GM12878 (cell line): ENCODE measurements around the gene ZNF576. TPM values are rescaled to one million over a fixed set of nuclear protein-coding genes. Genes with fewer than 3 reads are reported as not detected.

Source experiments
- BMI1 ChIP-seq: fragments of 450-650 bp; IDR thresholded peaks from 2 replicates; pipeline ENCODE4 v1.6.1; 2016; ENCODE audit warnings: mild to moderate bottlenecking, moderate library complexity, borderline replicate concordance
- CREM ChIP-seq: IDR thresholded peaks from 2 replicates; pipeline ENCODE4 v1.6.1; 2014; ENCODE audit warnings: antibody characterized with exemption, low read depth
- E2F4 ChIP-seq: IDR thresholded peaks from 2 replicates; pipeline ENCODE4 v1.6.1; 2012; ENCODE audit warnings: low read depth, low read length, improper control_type of control experiment
- E2F8 ChIP-seq: fragments of 450-650 bp; IDR thresholded peaks from 2 replicates; pipeline ENCODE4 v1.6.1; 2018; ENCODE audit warnings: mild to moderate bottlenecking, low read depth, moderate library complexity; ENCODE audit not compliant: partially characterized antibody
- ESRRA ChIP-seq: IDR thresholded peaks from 2 replicates; pipeline ENCODE4 v1.6.1; 2012; ENCODE audit warnings: mild to moderate bottlenecking, low read length, improper control_type of control experiment
- ETV6 ChIP-seq, 2 experiments: fragments of 450-650 bp in 1 of 2; IDR thresholded peaks in 1 of 2; conservative IDR thresholded peaks in 1 of 2; 2 replicates each; pipeline ENCODE4 v1.6.1; 2014; ENCODE audit warnings: antibody characterized with exemption in 1 of 2, borderline replicate concordance in 1 of 2, low read depth in 1 of 2, mild to moderate bottlenecking in 1 of 2, moderate library complexity in 1 of 2
- HDGF ChIP-seq: fragments of 450-650 bp; IDR thresholded peaks from 2 replicates; pipeline ENCODE4 v1.6.1; 2016; ENCODE audit warnings: antibody characterized with exemption
- MEF2A ChIP-seq: IDR thresholded peaks from 2 replicates; pipeline ENCODE4 v1.6.1; 2011; ENCODE audit warnings: low read depth, mild to moderate bottlenecking, low read length, moderate library complexity; ENCODE audit not compliant: insufficient read depth
- MTA2 ChIP-seq: fragments of 450-650 bp; IDR thresholded peaks from 2 replicates; pipeline ENCODE4 v1.6.1; 2016; ENCODE audit warnings: low read depth, mild to moderate bottlenecking, moderate library complexity
- MXI1 ChIP-seq: fragments of 150-350 bp; IDR thresholded peaks from 2 replicates; pipeline ENCODE4 v1.6.1; 2011; ENCODE audit warnings: low read depth, mild to moderate bottlenecking, inconsistent platforms, low read length, improper control_type of control experiment
- NFXL1 ChIP-seq: fragments of 450-650 bp; IDR thresholded peaks from 2 replicates; pipeline ENCODE4 v1.6.1; 2017; ENCODE audit warnings: antibody characterized with exemption, mild to moderate bottlenecking, borderline replicate concordance
- RCOR1 ChIP-seq: conservative IDR thresholded peaks from 2 replicates; pipeline ENCODE4 v1.6.1; 2012; ENCODE audit warnings: low read depth, low read length, improper control_type of control experiment
- RFX5 ChIP-seq: IDR thresholded peaks from 2 replicates; pipeline ENCODE4 v1.6.1; 2011; ENCODE audit warnings: low read depth, low read length, improper control_type of control experiment
- SPI1 ChIP-seq: IDR thresholded peaks from 2 replicates; pipeline ENCODE4 v1.6.1; 2011; ENCODE audit warnings: low read depth, mild to moderate bottlenecking, low read length, moderate library complexity, borderline replicate concordance; ENCODE audit not compliant: insufficient read depth
- SREBF2 ChIP-seq: IDR thresholded peaks from 2 replicates; pipeline ENCODE4 v1.6.1; 2012; ENCODE audit warnings: mild to moderate bottlenecking, low read length
- USF1 ChIP-seq: IDR thresholded peaks from 2 replicates; pipeline ENCODE4 v1.6.1; 2011; ENCODE audit warnings: borderline replicate concordance, low read depth, mild to moderate bottlenecking, moderate library complexity, mixed read lengths, low read length; ENCODE audit not compliant: insufficient read depth; ENCODE audit errors: extremely low read length
- YY1 ChIP-seq: IDR thresholded peaks from 2 replicates; pipeline ENCODE4 v1.6.1; 2011; ENCODE audit warnings: low read depth, mild to moderate bottlenecking, low read length
- ZBTB40 ChIP-seq: fragments of 450-650 bp; IDR thresholded peaks from 2 replicates; pipeline ENCODE4 v1.6.1; 2016; ENCODE audit warnings: mild to moderate bottlenecking, moderate library complexity, borderline replicate concordance
- ZNF384 ChIP-seq: IDR thresholded peaks from 2 replicates; pipeline ENCODE4 v1.6.1; 2012; ENCODE audit warnings: low read depth, mild to moderate bottlenecking, low read length, improper control_type of control experiment, borderline replicate concordance
- polyA plus RNA-seq, 11 experiments: library from polyadenylated mRNA; depleted of rRNA in 4 of 11; unstranded in 6 of 11; stranded (reverse) in 5 of 11; fragments of >200 nt; fragmentation: Nextera tagmentation in 4 of 11; fragmentation: Illumina TruSeq in 1 of 11; extraction: Ambion mirVana in 4 of 11; extraction: Trizol in 1 of 11; gene quantifications; 1 replicate in 1 of 11; 2 replicates in 10 of 11; pipeline versions ENCODE4 v1.2.1 to v1.2.3, GENCODE V29; 2011 to 2016; ENCODE audit warnings: inconsistent platforms in 2 of 11, missing spikeins in 2 of 11, low read depth in 1 of 11
- total RNA-seq, 4 experiments: library from RNA; depleted of rRNA in 3 of 4; stranded (reverse); fragments of >200 nt in 3 of 4; fragmentation: Illumina TruSeq in 1 of 4; extraction: Trizol in 1 of 4; gene quantifications; 2 replicates each; pipeline versions ENCODE4 v1.2.1 to v1.2.3, GENCODE V29; 2013 to 2021

ZNF576 gene
- total and polyA plus RNA-seq, 10 of the 15 experiments (the other 5 are each of a cell fraction or from before 2014, with no cell fraction given): 7.4 to 29.8 (median 14.3) TPM

GRCh38 chr19:43618921-43619261 lies 22.5 kb downstream of the ZNF576 start (continued):
- TF ChIP-seq USF1: no peak
- peak; percentile 8; the same call in 1 of the 2 replicates for TF ChIP-seq YY1
- no peak for TF ChIP-seq MEF2A
- no peak for TF ChIP-seq E2F8
- TF ChIP-seq BMI1: no peak
- TF ChIP-seq ZNF384: no peak
- no peak for TF ChIP-seq E2F4
- TF ChIP-seq RFX5: no peak
- no peak for TF ChIP-seq SREBF2
- TF ChIP-seq NFXL1: no peak
- TF ChIP-seq SPI1: no peak
- TF ChIP-seq CREM: no peak
- no peak for TF ChIP-seq ETV6 (conservative IDR thresholded peaks at IDR 0.05 in 1 of 2, IDR thresholded peaks at IDR 0.05 in 1 of 2; ENCODE audit: borderline replicate concordance in 1 of 2, low read depth in 1 of 2)
- TF ChIP-seq ESRRA: no peak
- TF ChIP-seq MXI1: no peak
- peak; percentile 36; the same call in 1 of the 2 replicates for TF ChIP-seq MTA2
- TF ChIP-seq HDGF: peak; percentile 27; the same call in 1 of the 2 replicates
- peak; percentile 60; the same call in 1 of the 2 replicates for TF ChIP-seq ZBTB40
- TF ChIP-seq RCOR1: no peak
